ENCODE data around the gene OR2AT4.

Gene OR2AT4

GRCh38 chr11:75078233-75078632 is 18.4 kb downstream of the OR2AT4 start:
- Histone ChIP-seq H3K9me3 (no peaks in the 10 kb centered on the region), H3K36me3 (no peaks in the 10 kb centered on the region), H3K27ac (no peak overlapping the region), H3K4me3 (ENCODE audit: low read depth in 1 of 2, low read length in 1 of 2) (no peak overlapping the region), H3K4me1 (ENCODE audit: control insufficient read depth in 1 of 2, insufficient read depth in 1 of 2, low read depth in 1 of 2, low read length in 1 of 2) (no peaks in the 10 kb centered on the region), H3K27me3 (peaks cover 40% of the 10 kb centered on the region)
- TF ChIP-seq, protein P1, sequence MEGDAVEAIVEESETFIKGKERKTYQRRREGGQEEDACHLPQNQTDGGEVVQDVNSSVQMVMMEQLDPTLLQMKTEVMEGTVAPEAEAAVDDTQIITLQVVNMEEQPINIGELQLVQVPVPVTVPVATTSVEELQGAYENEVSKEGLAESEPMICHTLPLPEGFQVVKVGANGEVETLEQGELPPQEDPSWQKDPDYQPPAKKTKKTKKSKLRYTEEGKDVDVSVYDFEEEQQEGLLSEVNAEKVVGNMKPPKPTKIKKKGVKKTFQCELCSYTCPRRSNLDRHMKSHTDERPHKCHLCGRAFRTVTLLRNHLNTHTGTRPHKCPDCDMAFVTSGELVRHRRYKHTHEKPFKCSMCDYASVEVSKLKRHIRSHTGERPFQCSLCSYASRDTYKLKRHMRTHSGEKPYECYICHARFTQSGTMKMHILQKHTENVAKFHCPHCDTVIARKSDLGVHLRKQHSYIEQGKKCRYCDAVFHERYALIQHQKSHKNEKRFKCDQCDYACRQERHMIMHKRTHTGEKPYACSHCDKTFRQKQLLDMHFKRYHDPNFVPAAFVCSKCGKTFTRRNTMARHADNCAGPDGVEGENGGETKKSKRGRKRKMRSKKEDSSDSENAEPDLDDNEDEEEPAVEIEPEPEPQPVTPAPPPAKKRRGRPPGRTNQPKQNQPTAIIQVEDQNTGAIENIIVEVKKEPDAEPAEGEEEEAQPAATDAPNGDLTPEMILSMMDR (IDR thresholded peaks at IDR 0.05) = no peak

DNA sequence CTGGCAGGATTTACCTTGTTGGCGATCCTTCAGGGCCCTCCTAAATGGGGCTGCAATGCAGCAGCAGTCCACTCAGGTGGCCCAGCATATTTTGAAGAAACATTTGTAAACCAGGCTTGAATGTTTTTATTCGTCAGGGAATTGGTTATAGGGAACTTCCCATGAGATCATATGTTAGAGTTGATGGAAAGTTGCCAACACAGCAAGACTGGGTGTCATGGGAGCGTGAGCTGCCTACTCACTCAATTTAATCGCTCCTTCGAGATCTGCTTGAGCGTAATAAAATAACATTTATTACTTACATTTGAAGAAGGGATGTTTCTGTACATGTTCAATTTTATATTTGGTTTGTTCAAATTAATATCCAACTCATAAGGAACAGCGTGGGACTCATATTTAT is 19.4 kb downstream of the OR2AT4 start:
- H3K9me3 ChIP-seq = no peaks in the 10 kb centered on the region
- peaks cover 37% of the 10 kb centered on the region for H3K27me3 ChIP-seq
- H3K27ac ChIP-seq = no peak overlapping the region
- TF ChIP-seq, protein P1 (IDR thresholded peaks at IDR 0.05) = no peak
- no peak overlapping the region for H3K4me3 ChIP-seq (ENCODE audit: low read depth in 1 of 2, low read length in 1 of 2)
- H3K4me1 ChIP-seq (ENCODE audit: control insufficient read depth in 1 of 2, insufficient read depth in 1 of 2, low read depth in 1 of 2, low read length in 1 of 2) = no peaks in the 10 kb centered on the region
- no peaks in the 10 kb centered on the region for H3K36me3 ChIP-seq

DNA sequence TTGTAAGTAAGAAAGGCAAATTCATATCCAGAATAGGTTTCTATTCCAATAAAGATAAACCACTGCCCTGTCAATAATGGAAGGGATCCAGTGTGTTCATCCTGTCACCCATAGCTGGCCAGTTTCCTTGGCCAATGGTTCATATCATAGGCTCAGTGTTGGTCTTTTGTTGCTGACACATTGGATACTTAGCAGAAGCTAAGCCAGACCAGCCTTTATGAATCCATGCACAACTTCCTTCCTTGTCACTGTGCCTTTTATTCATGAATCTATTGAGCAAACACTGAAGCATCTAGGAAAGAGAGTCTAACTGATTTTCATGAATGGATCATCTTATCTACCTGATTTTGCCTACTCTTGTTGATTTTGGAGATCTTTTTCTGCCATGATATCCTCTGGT is 20.0 kb downstream of the OR2AT4 start:
- peaks cover 40% of the 10 kb centered on the region for H3K27me3 ChIP-seq
- TF ChIP-seq, protein P1 (IDR thresholded peaks at IDR 0.05) = no peak
- no peaks in the 10 kb centered on the region for H3K4me1 ChIP-seq (ENCODE audit: control insufficient read depth in 1 of 2, insufficient read depth in 1 of 2, low read depth in 1 of 2, low read length in 1 of 2)
- H3K4me3 ChIP-seq (ENCODE audit: low read depth in 1 of 2, low read length in 1 of 2) = no peak overlapping the region
- H3K27ac ChIP-seq = no peak overlapping the region
- H3K36me3 ChIP-seq = no peaks in the 10 kb centered on the region
- no peaks in the 10 kb centered on the region for H3K9me3 ChIP-seq

GRCh38 chr11:75073459-75074190 is 23.1 kb downstream of the OR2AT4 start:
- Histone ChIP-seq H3K36me3 (no peaks in the 10 kb centered on the region), H3K9me3 (no peaks in the 10 kb centered on the region), H3K4me1 (ENCODE audit: control insufficient read depth in 1 of 2, insufficient read depth in 1 of 2, low read depth in 1 of 2, low read length in 1 of 2) (no peaks in the 10 kb centered on the region), H3K27ac (no peak overlapping the region), H3K4me3 (ENCODE audit: low read depth in 1 of 2, low read length in 1 of 2) (no peak overlapping the region), H3K27me3 (peaks cover 55% of the 10 kb centered on the region)
- TF ChIP-seq, protein P1 (IDR thresholded peaks at IDR 0.05) = no peak

DNA sequence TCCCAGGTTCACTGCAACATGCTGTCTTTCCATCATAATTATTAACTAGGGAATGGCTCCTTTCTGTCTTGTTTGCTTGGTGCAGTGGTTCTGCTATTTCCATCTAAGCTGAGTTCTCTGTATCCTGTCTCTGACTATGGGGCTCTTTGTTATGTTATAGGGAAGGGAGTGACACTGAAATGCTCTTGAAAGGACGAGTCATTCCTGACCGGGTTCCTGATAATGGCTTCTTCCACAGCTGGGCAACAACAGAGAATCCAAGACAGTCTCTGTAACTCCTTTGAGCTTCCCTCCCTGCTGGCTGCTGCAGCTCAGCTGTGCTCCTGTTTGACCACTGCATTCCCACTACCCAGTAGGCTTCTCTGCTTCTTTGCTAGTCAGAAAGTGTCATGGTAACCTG is 24.1 kb downstream of the OR2AT4 start:
- no peaks in the 10 kb centered on the region for H3K9me3 ChIP-seq
- no peak overlapping the region for H3K27ac ChIP-seq
- H3K36me3 ChIP-seq = no peaks in the 10 kb centered on the region
- TF ChIP-seq, protein P1 (IDR thresholded peaks at IDR 0.05) = no peak
- H3K4me3 ChIP-seq (ENCODE audit: low read depth in 1 of 2, low read length in 1 of 2) = no peak overlapping the region
- H3K4me1 ChIP-seq (ENCODE audit: control insufficient read depth in 1 of 2, insufficient read depth in 1 of 2, low read depth in 1 of 2, low read length in 1 of 2) = no peaks in the 10 kb centered on the region
- H3K27me3 ChIP-seq = peaks cover 54% of the 10 kb centered on the region
